Activated T-cell treated with anti-CD3 and anti-CD28 coated beads for 24 hours (primary cell): ENCODE results near the gene ADRA2A.

Source experiments
- DNase-seq: peaks from one replicate; pipeline ENCODE4 v3.0.0-alpha.2; 2020; ENCODE audit warnings: low read depth

Gene ADRA2A

DNA sequence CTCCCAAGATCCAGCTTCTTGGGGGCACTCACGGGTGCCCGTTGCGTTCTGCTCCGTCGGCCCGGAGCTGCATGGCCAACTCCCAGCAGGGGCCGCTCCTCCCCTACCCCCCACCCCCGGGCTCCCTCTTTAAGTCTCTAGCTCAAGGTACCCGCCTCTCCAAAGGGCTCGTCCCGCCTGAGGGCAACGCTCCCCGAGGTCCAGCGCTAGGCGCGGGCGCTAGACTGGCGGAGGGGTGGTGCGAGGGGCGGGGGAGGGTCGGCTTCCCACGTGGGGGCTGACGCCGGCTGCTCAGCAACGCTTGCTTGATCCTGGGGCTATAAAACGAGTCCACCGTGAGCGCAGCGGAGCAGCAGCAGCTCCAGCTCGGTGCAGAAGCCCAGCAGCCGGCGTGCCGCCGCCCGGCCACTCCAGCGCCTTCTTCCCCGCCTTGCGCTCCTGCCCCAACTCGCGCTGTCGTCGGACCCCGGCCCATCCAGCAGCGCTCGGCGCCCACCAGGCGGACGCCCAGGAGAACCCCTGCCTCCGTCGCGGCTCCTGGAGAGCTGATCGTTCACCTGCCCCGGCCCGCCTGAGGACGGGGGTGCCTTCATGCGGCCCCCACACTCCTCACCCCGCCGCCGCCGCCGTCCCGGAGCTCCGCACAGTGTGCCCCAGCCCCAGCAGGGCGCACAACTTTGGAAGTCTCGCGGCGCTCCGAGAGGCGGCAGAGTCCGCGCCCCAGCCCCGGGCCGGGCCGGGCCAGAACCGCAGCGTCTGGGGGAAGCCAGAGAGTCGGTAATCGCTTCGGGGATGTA is at the start of gene ADRA2A:
Gene ADRA2A (plus strand): TSS at position 348 of the 797 bp plus-strand sequence. CDS start 968 bp downstream, outside the sequence.
- DNase-seq = no peak

DNA sequence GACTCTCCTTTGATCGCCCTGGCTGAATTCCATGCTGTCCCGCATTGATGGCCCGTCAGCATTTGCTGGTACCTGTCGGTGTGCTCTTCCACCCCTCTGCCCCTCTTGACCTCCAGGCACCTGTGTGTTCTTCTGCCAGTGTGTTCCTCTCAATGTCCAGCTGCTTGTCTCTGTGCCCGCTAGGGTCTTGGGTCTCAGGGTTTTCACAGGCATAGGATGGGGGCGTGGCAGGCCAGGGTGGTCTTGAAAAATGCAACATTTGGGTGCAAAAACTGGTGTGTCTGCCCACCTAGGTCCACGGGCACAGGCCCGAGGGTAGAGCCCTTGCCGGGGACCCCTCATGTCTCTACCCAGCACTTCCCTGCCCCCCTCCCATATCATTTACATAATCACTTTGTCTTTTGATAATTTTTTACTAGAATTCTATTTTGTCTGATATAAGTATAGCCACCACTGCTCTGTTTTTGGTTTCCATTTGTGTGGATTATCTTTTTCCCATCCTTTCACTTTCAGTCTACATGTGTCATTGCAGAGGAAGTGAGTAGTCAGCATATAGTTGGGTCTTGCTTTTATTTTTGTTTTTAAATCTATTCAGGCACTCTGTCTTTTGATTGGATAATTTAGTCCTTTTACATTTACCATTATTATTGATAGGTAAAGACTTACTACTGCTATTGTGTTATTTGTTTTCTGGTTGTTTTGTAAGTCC is 46.6 kb upstream of the ADRA2A start:
- DNase-seq = no peak

DNA sequence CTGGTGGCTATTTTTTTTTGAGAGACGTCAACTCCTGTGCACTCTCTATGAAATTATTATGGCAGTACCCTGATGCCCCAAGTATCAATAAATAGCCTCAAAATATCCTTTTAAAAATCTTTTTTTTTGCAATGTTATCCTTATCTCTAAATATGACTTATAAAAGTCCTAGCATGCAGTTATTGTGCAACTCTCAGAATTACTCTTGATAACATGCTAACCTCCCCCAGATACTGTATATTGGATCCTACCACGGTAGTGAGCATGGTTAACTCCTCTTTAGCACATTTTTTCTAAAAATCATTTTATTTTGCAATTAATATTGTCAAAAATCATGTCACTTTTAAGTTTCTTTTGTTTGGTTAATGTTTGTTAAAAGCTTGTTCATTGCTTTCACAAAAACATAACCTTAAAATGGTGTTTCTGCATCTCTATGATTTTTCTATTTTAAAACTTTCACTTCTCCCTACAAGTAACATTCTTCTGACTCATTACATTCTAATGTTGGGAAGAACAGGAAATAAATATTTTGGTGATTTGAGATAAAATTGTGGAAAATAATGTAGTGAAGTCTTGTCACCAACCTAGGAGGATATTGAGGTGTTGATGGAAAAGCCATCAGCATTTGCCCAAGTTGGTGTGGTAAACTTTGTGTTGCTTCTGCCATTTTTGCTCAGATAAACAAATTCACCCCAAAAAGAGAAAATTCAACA is 42.1 kb upstream of the ADRA2A start:
- DNase-seq = no peak

GRCh38 chr10:111035542-111035941 is 41.3 kb upstream of the ADRA2A start:
- DNase-seq = no peak

DNA sequence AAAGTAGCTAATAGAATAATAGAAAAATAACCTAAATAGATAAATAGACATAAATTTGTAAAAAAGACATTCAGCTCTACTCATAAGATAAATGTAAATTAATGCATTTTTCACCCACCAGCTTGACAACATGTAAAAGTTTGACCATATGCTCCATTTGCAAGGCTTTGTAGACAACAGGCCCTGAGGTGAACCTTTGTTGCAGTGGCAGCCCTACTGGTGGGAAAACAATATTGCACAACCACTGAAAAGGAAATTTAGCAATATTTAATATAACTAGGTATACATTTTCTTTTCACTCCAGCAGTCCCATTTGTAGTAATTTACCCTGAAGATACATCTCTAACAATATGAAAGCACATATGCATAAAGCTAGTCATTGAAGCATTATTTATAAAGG is 39.0 kb upstream of the ADRA2A start:
- DNase-seq = no peak

DNA sequence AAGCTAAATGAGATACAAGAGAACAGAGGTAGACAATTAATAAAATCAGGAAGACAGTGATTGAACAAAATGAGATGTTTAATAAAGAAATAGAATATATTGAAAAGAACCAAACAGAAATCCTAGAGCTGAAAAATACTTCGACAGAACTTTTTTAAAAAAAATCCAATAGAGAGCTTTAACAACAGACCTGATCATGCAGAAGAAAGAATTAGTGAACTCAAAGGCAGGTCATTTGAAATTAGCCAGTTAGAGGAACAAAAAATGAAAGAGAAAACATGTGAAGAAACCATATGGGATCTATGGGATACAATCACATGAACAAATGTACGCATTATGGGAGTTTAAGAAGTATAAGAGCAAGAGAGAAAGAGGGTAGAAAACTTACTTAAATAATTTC is 37.3 kb upstream of the ADRA2A start:
- DNase-seq = no peak

GRCh38 chr10:111057006-111057405 is 19.8 kb upstream of the ADRA2A start:
- no peak for DNase-seq

- DNase-seq = no peak
These were observed 13.4 kb upstream of the ADRA2A start for GRCh38 chr10:111063471-111063870.

GRCh38 chr10:111072232-111072631 is 4.6 kb upstream of the ADRA2A start:
- no peak for DNase-seq

- DNase-seq = no peak
These were observed 1.1 kb upstream of the ADRA2A start for GRCh38 chr10:111075577-111076185.

GRCh38 chr10:111076191-111076681 is 593 bp upstream of the ADRA2A start:
- peak; percentile 37 for DNase-seq

DNA sequence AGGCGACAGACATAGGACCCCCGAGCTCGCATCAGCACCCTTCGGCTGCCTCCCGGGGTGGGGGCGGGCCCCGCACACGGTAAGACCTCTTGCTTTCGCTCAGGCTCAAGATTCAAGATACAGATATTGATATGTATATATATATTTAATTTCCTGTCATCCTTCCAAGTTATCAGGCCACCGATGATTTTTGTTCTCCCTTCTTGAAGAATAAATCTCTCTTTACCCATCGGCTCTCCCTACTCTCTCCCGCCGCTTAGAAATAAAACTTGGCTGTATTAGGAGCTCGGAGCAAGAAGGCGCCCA is 603 bp downstream of the ADRA2A start:
- no peak for DNase-seq

DNA sequence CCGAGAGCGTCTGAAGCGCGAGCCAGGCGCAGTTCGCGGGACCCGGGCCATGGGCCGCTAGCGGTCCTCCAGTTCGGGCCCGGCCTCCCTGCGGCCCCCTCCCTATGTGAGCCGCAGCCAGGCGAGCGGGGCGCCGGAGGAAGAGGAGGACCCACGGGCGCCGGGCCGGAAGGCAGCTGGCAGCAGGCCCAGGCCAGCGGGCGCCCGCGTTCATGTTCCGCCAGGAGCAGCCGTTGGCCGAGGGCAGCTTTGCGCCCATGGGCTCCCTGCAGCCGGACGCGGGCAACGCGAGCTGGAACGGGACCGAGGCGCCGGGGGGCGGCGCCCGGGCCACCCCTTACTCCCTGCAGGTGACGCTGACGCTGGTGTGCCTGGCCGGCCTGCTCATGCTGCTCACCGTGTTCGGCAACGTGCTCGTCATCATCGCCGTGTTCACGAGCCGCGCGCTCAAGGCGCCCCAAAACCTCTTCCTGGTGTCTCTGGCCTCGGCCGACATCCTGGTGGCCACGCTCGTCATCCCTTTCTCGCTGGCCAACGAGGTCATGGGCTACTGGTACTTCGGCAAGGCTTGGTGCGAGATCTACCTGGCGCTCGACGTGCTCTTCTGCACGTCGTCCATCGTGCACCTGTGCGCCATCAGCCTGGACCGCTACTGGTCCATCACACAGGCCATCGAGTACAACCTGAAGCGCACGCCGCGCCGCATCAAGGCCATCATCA is 1.1 kb downstream of the ADRA2A start:
- no peak for DNase-seq

DNA sequence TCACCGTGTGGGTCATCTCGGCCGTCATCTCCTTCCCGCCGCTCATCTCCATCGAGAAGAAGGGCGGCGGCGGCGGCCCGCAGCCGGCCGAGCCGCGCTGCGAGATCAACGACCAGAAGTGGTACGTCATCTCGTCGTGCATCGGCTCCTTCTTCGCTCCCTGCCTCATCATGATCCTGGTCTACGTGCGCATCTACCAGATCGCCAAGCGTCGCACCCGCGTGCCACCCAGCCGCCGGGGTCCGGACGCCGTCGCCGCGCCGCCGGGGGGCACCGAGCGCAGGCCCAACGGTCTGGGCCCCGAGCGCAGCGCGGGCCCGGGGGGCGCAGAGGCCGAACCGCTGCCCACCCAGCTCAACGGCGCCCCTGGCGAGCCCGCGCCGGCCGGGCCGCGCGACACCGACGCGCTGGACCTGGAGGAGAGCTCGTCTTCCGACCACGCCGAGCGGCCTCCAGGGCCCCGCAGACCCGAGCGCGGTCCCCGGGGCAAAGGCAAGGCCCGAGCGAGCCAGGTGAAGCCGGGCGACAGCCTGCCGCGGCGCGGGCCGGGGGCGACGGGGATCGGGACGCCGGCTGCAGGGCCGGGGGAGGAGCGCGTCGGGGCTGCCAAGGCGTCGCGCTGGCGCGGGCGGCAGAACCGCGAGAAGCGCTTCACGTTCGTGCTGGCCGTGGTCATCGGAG is 1.8 kb downstream of the ADRA2A start:
- DNase-seq = no peak

GRCh38 chr10:111079241-111079760 is 2.5 kb downstream of the ADRA2A start:
- DNase-seq = no peak

GRCh38 chr10:111079781-111080180 is 3.0 kb downstream of the ADRA2A start:
- DNase-seq = no peak

DNA sequence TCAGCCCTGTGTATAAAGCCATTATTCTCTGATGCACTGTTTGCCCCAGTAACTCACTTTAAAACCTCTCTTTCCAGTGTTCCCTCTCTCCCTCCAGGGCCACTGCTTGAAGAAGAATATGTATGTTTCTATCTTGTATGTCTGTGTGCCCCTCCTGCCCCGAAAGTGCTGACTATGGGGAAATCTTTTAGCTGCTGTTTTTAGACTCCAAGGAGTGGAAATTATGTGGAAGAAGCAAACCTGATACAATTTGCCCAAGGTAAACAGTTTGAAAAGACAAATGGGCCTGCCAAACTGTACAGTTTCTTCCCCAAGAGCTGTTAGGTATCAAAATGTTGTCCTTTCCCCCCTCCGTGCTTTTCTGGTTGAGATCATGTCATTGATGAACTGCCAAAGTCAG is 3.4 kb downstream of the ADRA2A start:
- no peak for DNase-seq

DNA sequence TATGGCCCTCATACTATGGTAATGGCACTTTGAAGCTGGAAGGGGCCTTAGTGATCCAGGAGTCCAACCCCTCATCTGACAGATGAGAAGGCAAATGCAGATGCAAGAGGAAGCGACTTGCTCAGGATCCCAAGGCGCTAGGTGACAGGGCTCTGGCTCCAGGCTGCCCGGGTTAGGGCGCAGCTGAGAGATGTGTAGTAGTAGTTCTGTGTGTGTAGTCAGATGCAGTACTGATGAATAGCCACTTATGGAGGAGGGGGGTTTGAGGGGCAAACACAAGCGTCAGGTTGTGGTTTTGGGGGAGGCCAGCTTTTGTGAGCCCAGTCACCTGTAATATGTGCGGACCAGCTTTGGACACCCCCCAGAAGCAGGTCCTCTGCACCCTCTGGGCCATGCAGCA is 4.8 kb downstream of the ADRA2A start:
- no peak for DNase-seq

- no peak for DNase-seq
These were observed 5.5 kb downstream of the ADRA2A start for GRCh38 chr10:111082102-111082975.
